Stimulated activated CD8-positive, alpha-beta memory T cell treated with anti-CD3 and anti-CD28 coated beads, Interleukin-2, amount 100 ng/mL, for 1 hour (primary cell): ENCODE data around the gene GTSE1.
A peak's percentile ranks its signal among the peaks of the same experiment; 100 is the strongest.

Experiments
- DNase-seq, 2 donors: peaks; one replicate each; pipeline ENCODE4 v3.0.0-alpha.2; 2020; ENCODE audit warnings: low read depth in 2 of 2

Gene GTSE1

GRCh38 chr22:46365166-46365624, 68.5 kb downstream of the GTSE1 start:
- DNase-seq: no peak

DNA sequence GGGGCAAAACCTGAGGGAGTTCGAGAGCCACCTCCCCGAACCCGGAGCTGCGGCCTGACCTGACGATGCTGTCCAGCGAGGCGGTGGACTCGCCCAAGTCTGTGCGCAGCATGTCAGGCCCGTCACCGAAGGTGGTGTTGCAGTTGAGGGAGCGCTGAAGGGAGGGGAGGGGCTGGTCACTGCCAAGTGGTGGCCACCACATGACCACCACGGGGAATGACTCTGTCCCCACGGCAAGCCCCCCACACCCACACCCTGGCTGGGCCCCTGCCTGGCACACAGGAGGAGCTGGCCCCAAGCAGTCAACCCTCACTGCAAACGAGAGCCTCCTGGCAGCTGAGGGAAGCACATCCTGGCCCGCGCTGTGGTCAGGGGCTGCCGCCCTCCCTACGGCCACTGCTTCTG, 69.7 kb downstream of the GTSE1 start:
- DNase-seq: no peak

DNA sequence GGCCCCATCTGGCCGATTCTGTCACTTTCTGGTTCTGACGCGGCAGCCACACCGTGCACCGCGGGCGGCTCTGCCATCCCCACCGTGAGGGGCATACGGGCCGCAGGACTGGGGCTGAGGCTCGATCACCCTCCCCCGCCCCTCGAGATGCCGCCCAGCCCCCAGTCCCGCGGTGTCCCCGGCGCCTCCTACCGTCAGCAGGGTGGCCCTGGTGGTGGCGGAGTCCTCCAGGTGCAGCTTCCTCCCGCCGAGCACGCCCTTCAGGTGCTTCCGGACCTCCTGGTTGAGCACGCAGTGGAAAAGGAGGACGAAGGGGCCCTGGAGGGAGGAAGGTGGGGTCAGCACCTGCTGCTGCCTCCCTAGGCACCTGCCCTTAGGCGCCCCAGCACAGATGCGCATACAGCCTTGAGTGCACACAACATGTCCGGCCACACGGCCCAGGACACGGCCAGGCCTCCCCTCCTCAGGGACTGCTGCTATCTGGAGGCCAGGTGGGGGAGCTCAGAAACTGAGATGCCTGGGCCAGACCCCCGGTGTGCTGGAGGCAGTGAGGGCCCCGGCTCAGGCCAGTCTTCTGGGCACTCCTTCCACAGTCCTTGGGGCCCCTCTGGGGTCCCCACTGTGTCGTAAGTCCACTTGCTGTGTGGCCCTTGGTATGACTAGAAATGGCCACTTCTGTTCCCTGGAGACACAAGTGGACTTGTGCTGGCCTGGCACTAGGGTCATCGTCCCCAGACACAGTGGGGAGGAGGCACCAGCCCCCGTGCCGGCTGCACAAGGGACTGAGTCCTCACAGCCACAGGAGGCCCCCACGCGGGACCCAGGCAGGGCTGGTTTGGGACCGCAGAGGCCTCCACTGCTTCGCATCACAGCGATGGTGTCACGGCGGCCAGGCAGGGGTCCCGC, 70.4 kb downstream of the GTSE1 start:
- DNase-seq: no peak

DNA sequence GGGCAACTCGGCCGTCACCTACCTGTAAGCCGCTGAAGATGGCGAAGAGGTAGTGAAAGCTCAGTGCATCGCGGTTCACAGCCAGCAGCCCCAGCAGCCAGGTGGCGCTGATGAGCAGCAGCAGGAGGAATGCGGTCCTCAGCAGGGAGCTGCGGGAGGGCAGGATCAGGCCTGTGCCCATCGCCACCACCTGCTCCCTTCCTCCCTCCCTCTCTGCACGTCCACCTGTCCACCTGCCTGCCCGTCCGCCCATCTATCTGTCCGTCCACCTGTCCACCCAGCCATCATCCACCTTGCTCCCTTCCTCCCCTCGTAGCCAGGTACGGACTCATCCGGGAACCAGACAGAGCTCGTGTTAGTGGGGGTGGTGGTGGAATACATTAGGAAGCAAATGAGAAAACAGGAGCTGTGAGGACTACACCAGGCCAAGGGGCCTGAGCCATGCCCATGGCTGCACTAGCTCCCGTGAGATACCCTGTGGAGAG, 71.1 kb downstream of the GTSE1 start:
- peak; percentile 33 to 40 for DNase-seq

GRCh38 chr22:46368422-46368821, 71.8 kb downstream of the GTSE1 start:
- DNase-seq: no peak

DNA sequence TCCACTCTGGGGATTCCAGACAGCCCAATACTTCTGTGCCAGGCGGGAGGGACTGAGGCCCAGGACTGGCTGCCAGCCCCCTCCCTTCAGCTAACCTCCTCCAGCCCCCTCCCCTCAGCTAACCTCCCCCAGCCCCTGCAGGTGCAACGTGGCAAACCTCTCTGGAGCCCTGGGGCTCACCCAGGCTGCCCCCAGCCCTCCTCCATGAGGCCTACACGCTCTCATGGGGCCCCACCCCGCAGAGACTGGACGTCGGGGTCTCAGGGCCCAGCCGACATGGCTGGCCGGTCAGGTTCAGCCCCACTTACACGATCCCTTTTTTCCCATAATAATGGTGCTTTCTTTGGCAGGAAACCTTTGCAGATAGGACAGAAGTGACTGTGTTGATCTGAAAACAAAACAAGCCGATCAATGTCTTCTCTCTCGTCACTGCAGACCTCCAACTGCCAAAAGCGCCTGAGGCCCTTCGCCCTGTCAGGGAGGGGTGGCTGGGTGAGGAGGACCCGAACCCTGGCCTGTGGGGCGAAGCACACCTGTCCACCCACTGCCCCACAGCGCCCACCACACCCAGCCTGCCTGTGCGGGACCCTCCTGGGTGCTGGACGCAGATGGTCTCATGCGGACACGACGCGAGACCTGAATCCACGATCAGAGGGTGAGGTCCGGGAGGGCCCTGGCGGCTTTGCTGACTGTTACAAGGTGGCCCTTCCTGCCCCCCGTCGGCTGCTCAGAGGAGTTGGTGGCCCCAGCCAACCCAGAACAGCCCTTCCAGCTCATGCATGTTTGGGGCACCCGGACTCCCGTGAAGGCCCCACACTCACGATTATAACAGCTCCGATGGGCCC, 72.4 kb downstream of the GTSE1 start:
- DNase-seq: no peak

- no peak for DNase-seq
Measured at GRCh38 chr22:46369716-46370583, 73.3 kb downstream of the GTSE1 start.

DNA sequence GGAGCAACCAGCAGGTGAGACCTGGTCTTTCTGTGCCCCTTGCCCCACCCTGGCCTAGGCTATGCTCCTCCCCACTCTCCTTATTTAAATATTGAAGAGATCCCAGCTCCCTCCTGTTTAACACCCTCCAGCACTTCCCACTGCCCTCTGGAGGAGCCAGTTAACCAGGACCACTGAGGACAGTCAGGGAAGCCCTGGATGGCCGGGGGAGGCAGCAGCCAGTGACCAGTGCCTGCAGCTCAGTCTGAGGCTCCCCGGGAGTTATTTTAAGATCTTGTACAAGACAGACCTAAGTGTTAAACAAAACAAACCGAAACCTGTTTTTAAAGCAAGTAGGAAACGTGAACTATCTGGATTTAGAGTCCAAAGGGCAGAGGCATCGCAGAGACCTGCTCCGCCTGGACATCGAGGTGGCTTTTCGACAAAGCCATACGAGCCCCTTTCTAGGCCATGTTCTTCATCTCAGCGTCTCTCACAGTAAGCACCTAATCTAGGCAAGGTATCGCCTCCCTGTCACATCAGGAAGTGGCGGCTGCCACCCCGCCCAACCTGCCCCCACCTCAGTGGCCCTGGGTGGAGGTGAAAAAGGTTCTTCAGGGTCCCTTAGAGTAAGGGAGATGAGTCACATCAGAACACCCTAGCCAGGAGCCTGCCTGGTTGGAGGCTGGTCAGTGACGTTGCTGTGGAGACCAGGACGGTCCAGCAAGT, 74.1 kb downstream of the GTSE1 start:
- peak; percentile 18 to 41 for DNase-seq

- DNase-seq: no peak
Measured at GRCh38 chr22:46371623-46372226, 75.1 kb downstream of the GTSE1 start.

DNA sequence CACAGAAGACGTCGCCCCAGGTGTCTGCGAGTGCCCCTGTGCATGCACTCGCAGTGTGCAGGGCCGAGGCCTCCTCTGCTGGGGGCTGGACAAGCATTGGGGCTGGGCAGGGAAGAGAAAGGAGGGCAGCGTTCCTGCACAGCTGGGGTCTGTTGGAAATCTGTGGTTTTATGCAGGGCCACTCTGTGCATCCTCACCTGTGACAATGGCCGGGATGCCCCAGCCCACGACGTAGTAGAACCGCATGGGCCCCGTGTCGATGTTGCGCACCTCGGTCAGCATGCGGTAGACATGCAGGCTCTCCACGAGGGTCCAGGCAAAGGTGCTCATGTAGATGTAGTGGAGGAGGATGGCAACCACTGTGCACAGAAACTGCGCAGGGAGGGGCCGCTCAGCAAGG, 76.0 kb downstream of the GTSE1 start:
- DNase-seq: no peak

GRCh38 chr22:46373159-46373558, 76.5 kb downstream of the GTSE1 start:
- DNase-seq: peak in 1 of 2 donors; percentile 9

GRCh38 chr22:46373921-46374662, 77.4 kb downstream of the GTSE1 start:
- no peak for DNase-seq

DNA sequence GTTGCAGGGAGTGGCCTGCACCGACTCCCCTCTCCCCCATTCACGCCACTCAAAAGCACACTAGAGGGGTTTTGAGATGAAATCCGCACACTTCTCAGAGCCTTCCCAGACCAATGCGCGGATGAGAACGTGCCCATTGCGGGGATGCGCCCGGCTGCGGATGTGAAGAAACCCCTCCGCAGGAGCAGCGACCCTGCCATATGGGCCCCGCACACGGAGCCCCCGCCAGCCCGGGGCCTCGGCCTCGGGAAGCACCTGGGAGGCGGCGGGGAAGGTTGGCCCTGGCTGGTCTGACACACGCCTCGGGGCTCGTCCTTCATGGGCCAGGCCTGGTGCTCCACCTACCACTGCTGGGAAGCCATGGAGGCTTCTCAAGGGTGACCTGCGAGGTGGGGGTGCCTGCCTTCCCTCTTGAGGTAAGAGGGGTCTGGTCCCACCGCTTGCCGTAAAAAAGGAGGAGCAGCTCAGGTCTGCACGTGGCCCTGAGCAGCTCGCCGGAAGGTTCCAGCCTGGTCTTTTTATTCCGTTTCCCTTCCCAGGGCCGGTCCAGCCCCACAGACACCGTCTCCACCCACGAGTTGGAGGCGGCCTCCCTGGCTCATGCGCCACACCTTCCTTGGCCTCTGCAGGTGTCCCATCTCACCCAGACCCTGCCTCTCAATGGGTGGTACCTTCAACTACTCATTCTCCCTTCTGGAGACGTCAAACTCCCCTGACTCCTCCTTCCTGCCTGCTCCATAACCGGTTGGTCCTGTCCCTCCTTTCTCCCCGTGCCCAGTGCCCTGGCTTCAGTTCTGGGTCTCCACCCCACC, 78.2 kb downstream of the GTSE1 start:
- no peak for DNase-seq

DNA sequence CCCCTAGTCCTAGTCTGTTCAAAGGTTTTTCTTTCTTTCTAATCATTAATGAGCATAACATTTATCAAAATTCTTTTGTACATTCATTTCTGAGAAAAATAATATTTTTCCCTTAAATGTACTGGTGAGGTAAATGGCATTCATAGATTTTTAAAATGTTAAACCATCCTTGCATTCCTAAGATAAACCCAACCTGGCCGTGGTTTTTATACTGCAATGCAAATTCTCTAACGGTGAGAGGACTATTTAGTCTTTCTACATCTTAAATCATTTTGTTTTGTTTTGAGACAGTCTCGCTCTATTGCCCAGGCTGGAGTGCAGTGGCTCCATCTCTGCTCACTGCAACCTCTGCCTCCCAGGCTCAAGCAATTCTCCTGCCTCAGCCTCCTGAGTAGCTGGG, 79.4 kb downstream of the GTSE1 start:
- DNase-seq: no peak

- DNase-seq: no peak
Measured at GRCh38 chr22:46376908-46377524, 80.3 kb downstream of the GTSE1 start.

DNA sequence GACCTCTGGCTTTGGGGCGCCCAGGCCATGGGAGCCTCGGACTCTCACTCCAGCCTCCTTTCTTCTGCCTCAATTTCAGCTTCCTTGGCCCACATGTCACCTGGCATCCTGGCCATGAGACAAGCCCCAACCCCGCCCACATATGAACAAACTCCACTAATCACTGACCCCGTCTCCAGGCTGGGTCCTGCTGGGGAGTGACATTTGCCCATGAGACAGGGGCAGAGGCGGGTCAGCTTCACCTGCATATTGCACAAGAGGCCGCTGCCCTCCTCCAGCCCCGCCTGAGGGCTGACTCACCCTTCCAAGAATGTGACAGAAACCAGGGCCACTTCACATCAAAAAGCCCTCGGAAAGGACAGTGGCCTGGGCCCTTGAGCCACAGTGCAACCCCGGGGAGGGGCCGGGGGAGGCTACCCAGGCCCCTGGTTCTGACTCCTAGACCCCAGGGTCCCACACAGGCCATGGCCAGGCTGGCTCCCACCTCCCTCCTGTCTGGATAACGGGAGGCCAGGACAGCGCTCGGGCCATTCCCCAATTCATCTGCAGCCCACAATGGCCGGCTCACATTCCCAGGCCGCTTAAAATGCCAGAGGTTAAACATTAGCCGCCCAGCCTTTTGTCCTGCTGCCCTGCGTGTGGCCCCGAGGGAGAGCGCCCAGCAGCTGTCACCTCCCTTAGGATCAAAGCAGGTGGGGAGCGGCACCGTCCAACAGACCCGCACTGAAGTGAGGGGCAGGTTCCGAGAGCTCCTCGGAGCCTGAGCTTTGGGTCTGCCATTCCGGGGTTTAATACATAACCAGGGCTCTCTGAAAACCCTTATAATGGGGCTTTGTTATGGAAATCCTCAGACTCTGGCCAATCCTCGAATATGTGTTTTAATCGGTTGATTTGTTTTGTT, 81.1 kb downstream of the GTSE1 start:
- DNase-seq: no peak

DNA sequence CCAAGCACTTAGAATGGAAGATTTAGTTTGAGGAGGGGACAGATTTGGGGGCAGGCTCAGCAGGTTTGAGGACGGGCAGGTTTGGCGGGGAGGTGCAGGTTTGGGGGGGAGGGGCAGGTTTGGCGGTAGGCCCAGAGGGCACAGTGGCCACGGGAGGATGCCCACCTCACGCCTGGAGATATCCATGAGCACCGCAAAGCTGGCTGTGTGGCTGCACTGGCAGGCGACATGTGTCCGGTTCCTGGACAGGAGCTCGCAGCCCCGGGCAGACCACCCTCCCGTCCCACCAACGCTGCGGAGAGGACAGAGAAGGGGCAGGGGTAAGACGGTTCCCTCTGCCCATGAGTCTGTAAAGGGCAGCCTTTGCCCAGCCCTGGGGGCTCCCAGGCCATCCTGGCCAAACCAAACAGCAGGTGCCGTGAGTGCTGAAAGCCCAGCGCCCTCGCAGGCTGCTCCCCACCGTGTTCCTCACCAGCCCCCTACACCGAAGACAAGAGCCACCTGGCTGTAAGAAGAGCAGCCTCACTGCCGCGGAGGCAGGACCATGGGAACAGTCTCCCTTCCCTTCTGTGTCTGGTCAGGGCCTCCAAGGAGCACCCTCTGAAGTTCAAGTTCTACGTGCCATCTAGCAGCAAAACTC, 81.9 kb downstream of the GTSE1 start:
- no peak for DNase-seq
